Activated B cell treated with CpG ODN at 0.5 μM for 24 hours (primary cell): Measurements from ENCODE around the gene FUCA1. TPM values are rescaled to one million over a fixed set of nuclear protein-coding genes. Genes with fewer than 3 reads are reported as not detected.
"Not testable (repeated sequence)": the region's sequence is repeated elsewhere in the genome, so short reads cannot be mapped to it uniquely, and the experiment has no call there.

ENCODE experiments used
- ATAC-seq: fragments of 200-7000 bp; cut with Tn5 transposase; one replicate; pipeline ENCODE4 v1.10.0; 2021; ENCODE audit warnings: low read depth, mild to moderate bottlenecking, moderate library complexity
- CTCF ChIA-PET: fragments of 350-600 bp; sonication (Branson Sonifier 250); formaldehyde crosslinking; loops from one replicate; lab custom pipeline; 2021; ENCODE audit warnings: antibody characterized with exemption; lab: Charles Lee
- POLR2A ChIA-PET: fragments of 350-600 bp; sonication (Branson Sonifier 250); formaldehyde crosslinking; loops from one replicate; lab custom pipeline; 2021; ENCODE audit warnings: antibody characterized with exemption; lab: Charles Lee
- DNase-seq: peaks from one replicate; pipeline ENCODE4 v3.0.0; 2022
- H3K27ac Mint-ChIP-seq: one replicate; pipeline ENCODE4 v1.8.0; 2020; ENCODE audit warnings: mixed read lengths
- H3K27me3 Mint-ChIP-seq: one replicate; pipeline ENCODE4 v1.8.0; 2021; ENCODE audit warnings: mixed read lengths
- H3K36me3 Mint-ChIP-seq: one replicate; pipeline ENCODE4 v1.8.0; 2021; ENCODE audit warnings: low read depth, mixed read lengths
- H3K4me1 Mint-ChIP-seq: one replicate; pipeline ENCODE4 v1.8.0; 2021; ENCODE audit warnings: mixed read lengths
- H3K4me3 Mint-ChIP-seq: one replicate; pipeline ENCODE4 v1.8.0; 2020; ENCODE audit warnings: mild to moderate bottlenecking, mixed read lengths
- H3K9me3 Mint-ChIP-seq: one replicate; pipeline ENCODE4 v1.8.0; 2020; ENCODE audit warnings: mixed read lengths
- intact Hi-C: fragments of 100-400 bp; cut with micrococcal nuclease; formaldehyde crosslinking; loops from one replicate; pipeline ENCODE4 v1.15.1; 2024
- total RNA-seq: library from RNA; stranded (reverse); gene quantifications from 2 replicates; pipeline ENCODE4 v1.2.3, GENCODE V29; 2022
- TF ChIP-seq, protein P1 (sequence below): fragments of 200-600 bp; IDR thresholded peaks from one replicate; pipeline ENCODE4 v1.8.0; 2022; ENCODE audit warnings: antibody characterized with exemption, mild to moderate bottlenecking

Gene FUCA1
- total RNA-seq, 1 donor from 2014 or later = 10.7 TPM

DNA sequence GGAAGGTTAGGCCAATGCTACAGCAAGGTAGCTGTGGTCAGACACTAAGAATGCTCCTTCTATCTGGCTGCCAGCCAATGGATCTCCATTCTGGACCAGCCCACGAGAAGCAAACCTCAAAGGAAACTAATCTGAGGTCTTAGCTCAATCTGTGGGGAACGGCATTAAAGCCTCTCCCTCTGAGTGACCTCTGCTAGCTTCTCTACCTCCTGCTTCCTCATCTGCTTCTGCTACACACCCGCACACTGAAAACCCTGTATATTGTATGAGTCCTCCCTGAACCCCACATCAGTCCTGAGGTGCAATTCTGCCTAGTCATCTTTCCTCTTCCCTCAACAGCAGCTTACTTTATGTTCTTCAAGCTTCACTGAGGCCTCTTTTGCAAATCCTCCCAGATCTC lies 60.6 kb downstream of the FUCA1 start:
- Mint-ChIP-seq H3K4me3 (no peak overlapping the region), H3K27ac (no peak overlapping the region), H3K9me3 (no peaks in the 10 kb centered on the region), H3K4me1 (peaks cover 22% of the 10 kb centered on the region), H3K27me3 (no peaks in the 10 kb centered on the region), H3K36me3 (peaks cover 30% of the 10 kb centered on the region)
- DNase-seq (no peak), ATAC-seq (no peak)
- ChIA-PET CTCF (interaction anchor here (1.0 to 4.2 kb wide), 5 partner anchors 11 to 109 kb away, joined by 3 to 31 read pairs (median 4); no protein-coding TSS in a partner anchor), POLR2A (interaction anchor here (1.0 kb wide), 3 partner anchors 18 to 152 kb away, joined by 3 to 5 read pairs (median 4); partner anchors contain the start of genes HMGCL and PNRC2)
- TF ChIP-seq, protein P1, sequence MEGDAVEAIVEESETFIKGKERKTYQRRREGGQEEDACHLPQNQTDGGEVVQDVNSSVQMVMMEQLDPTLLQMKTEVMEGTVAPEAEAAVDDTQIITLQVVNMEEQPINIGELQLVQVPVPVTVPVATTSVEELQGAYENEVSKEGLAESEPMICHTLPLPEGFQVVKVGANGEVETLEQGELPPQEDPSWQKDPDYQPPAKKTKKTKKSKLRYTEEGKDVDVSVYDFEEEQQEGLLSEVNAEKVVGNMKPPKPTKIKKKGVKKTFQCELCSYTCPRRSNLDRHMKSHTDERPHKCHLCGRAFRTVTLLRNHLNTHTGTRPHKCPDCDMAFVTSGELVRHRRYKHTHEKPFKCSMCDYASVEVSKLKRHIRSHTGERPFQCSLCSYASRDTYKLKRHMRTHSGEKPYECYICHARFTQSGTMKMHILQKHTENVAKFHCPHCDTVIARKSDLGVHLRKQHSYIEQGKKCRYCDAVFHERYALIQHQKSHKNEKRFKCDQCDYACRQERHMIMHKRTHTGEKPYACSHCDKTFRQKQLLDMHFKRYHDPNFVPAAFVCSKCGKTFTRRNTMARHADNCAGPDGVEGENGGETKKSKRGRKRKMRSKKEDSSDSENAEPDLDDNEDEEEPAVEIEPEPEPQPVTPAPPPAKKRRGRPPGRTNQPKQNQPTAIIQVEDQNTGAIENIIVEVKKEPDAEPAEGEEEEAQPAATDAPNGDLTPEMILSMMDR = no peak
- intact Hi-C loops = no loop called here

DNA sequence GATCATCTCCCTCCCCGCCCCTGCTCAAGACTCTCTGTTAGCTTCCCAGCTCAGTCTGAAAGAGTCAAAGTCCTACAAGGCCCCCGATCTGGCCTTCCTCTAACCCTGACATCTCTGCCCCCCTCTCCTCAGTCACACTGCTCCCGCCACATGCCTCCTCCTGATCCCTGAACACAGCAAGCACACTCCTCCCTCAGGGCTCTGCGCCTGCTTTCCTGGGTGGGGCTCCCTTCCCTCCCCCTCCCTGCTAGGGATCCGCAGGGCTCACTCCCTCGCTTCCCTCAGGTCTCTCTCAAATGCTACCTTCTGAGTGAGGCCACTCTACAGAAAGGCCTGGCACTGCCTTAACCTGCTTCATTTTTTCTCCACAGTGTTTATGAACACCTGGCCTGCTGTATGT lies 61.8 kb downstream of the FUCA1 start:
- POLR2A ChIA-PET = no interaction called here
- Mint-ChIP-seq H3K4me3 (no peak overlapping the region), H3K9me3 (no peaks in the 10 kb centered on the region), H3K27me3 (no peaks in the 10 kb centered on the region), H3K36me3 (peaks cover 22% of the 10 kb centered on the region), H3K27ac (no peak overlapping the region), H3K4me1 (peaks cover 21% of the 10 kb centered on the region)
- DNase-seq (no peak), ATAC-seq (no peak)
- TF ChIP-seq, protein P1 = no peak
- intact Hi-C loops = no loop called here
- CTCF ChIA-PET = interaction anchor here (1.0 to 4.2 kb wide), 2 partner anchors 12 to 110 kb away, joined by 3 to 31 read pairs; no protein-coding TSS in a partner anchor

- DNase-seq (no peak), ATAC-seq (no peak)
- intact Hi-C loops = no loop called here
- Mint-ChIP-seq H3K4me1 (peaks cover 15% of the 10 kb centered on the region), H3K4me3 (no peak overlapping the region), H3K27me3 (no peaks in the 10 kb centered on the region), H3K9me3 (no peaks in the 10 kb centered on the region), H3K36me3 (peaks cover 22% of the 10 kb centered on the region), H3K27ac (no peak overlapping the region)
- TF ChIP-seq, protein P1 = no peak
- CTCF ChIA-PET = interaction anchor here (4.2 kb wide), 1 partner anchor 111 kb away, joined by 31 read pairs; no protein-coding TSS in a partner anchor
- POLR2A ChIA-PET = no interaction called here
Observed at GRCh38 chr1:23805025-23805424, 63.1 kb downstream of the FUCA1 start.

- no peaks in the 10 kb centered on the region for H3K27me3 Mint-ChIP-seq
- TF ChIP-seq, protein P1 = no peak
- H3K4me3 Mint-ChIP-seq = no peak overlapping the region
- peaks cover 14% of the 10 kb centered on the region for H3K4me1 Mint-ChIP-seq
- ATAC-seq (no peak), DNase-seq (no peak)
- no peaks in the 10 kb centered on the region for H3K9me3 Mint-ChIP-seq
- peaks cover 24% of the 10 kb centered on the region for H3K36me3 Mint-ChIP-seq
- intact Hi-C loops = no loop called here
- CTCF ChIA-PET = interaction anchor here (1.0 kb wide), 1 partner anchor 13 kb away, joined by 3 read pairs; the partner anchor contains the start of gene LYPLA2
- no peak overlapping the region for H3K27ac Mint-ChIP-seq
- POLR2A ChIA-PET = no interaction called here
Observed at GRCh38 chr1:23804183-23804835, 63.8 kb downstream of the FUCA1 start.

GRCh38 chr1:23803674-23804073 lies 64.4 kb downstream of the FUCA1 start:
- CTCF ChIA-PET = interaction anchor here (1.0 kb wide), 1 partner anchor 12 kb away, joined by 3 read pairs; the partner anchor contains the start of gene LYPLA2

DNA sequence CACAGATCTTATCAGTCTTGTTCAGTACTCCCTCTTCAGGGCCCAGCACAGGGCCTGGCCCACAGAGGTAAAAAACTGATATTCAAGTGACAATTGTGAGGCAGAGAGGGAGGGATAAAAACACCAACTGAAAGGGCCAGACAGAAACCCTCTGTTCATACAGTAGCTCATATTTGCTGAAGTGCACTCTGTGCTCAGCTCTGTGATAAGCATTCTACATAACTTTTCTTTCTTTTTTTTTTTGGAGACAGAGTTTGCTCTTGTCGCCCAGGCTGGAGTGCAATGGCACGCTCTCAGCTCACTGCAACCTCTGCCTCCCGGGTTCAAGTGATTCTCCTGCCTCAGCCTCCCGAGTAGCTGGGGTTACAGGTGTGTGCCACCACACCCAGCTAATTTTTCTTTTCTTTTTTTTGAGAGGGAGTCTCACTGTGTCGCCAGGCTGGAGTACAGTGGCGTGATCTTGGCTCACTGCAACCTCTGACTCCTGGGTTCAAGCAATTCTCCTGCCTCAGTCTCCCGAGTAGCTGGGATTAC lies 65.2 kb downstream of the FUCA1 start:
- H3K9me3 Mint-ChIP-seq, ATAC-seq, intact Hi-C loops, DNase-seq, H3K4me3 Mint-ChIP-seq, H3K27me3 Mint-ChIP-seq: not testable (repeated sequence)
- CTCF ChIA-PET = interaction anchor here (0.6 to 2.6 kb wide), 3 partner anchors 8 to 141 kb away, joined by 3 to 21 read pairs (median 3); no protein-coding TSS in a partner anchor
- peaks cover 21% of the 10 kb centered on the region for H3K4me1 Mint-ChIP-seq
- H3K36me3 Mint-ChIP-seq = peaks cover 27% of the 10 kb centered on the region
- peak overlapping the region; percentile 24 for H3K27ac Mint-ChIP-seq
- POLR2A ChIA-PET = interaction anchor here (0.6 to 1.6 kb wide), 3 partner anchors 15 to 177 kb away, joined by 3 to 5 read pairs (median 4); partner anchors contain the start of gene SRSF10

More at GRCh38 chr1:23803674-23804073, 64.4 kb downstream of the FUCA1 start:
- Mint-ChIP-seq H3K4me3 (no peak overlapping the region), H3K36me3 (peaks cover 25% of the 10 kb centered on the region), H3K9me3 (no peaks in the 10 kb centered on the region), H3K4me1 (peaks cover 20% of the 10 kb centered on the region), H3K27me3 (no peaks in the 10 kb centered on the region), H3K27ac (no peak overlapping the region)
- intact Hi-C loops = no loop called here
- ATAC-seq (no peak), DNase-seq (no peak)
- POLR2A ChIA-PET = no interaction called here
- TF ChIP-seq, protein P1 = no peak
